AG04450 (cell line): ENCODE measurements around the gene GNAS-AS1. TPM values are rescaled to one million over a fixed set of nuclear protein-coding genes. Genes with fewer than 3 reads are reported as not detected.

Experiments used
- CTCF ChIA-PET: fragments of 300-600, 350-600 bp; formaldehyde crosslinking; extraction: SDS; loops from one replicate; lab custom pipeline; 2022; ENCODE audit warnings: antibody characterized with exemption, inconsistent platforms; lab: Charles Lee
- POLR2A ChIA-PET: fragments of 350-600 bp; formaldehyde crosslinking; extraction: SDS; loops from one replicate; lab custom pipeline; 2021; ENCODE audit warnings: antibody characterized with exemption, inconsistent platforms; lab: Yijun Ruan, JAX
- DNase-seq: peaks from one replicate; pipeline ENCODE4 v3.0.0-alpha.2; 2011; ENCODE audit warnings: low read depth, low spot score
- H3K27ac ChIP-seq: one replicate; pipeline ENCODE4 v1.5.1; 2012; ENCODE audit warnings: low read depth, low read length, control low read depth
- H3K27me3 ChIP-seq: one replicate; pipeline ENCODE4 v1.6.0; 2012; ENCODE audit warnings: low read length; ENCODE audit not compliant: control insufficient read depth, insufficient read depth
- H3K4me3 ChIP-seq: 2 replicates; pipeline ENCODE4 v1.5.1; 2011; ENCODE audit warnings: mild to moderate bottlenecking, low read depth, low read length, control low read depth
- H3K9me3 ChIP-seq: 2 replicates; pipeline ENCODE4 v1.5.1; 2012; ENCODE audit warnings: low read length; ENCODE audit not compliant: control insufficient read depth, insufficient read depth
- CTCF ChIP-seq: IDR thresholded peaks from 2 replicates; pipeline ENCODE4 v1.5.1; 2011; ENCODE audit warnings: low read depth, low read length, control low read depth, inconsistent platforms
- polyA plus RNA-seq: library from polyadenylated mRNA; depleted of rRNA; stranded (reverse); fragments of >200 nt; gene quantifications from 2 replicates; pipeline ENCODE4 v1.2.3, GENCODE V29; 2011

Gene GNAS-AS1
- polyA plus RNA-seq, 1 experiment = 0.52 TPM

- no peak for DNase-seq
- no peak for TF ChIP-seq CTCF
- CTCF ChIA-PET = no interaction called here
- Histone ChIP-seq H3K9me3 (no peaks in the 10 kb centered on the region; the same call in 1 of the 2 replicates), H3K27ac (no peak overlapping the region), H3K27me3 (peaks cover 32% of the 10 kb centered on the region), H3K4me3 (no peak overlapping the region)
- POLR2A ChIA-PET = no interaction called here
Measured at GRCh38 chr20:58778760-58779159, 71.9 kb downstream of the GNAS-AS1 start.

- Histone ChIP-seq H3K9me3 (no peaks in the 10 kb centered on the region; the same call in 1 of the 2 replicates), H3K27me3 (peaks cover 23% of the 10 kb centered on the region), H3K4me3 (no peak overlapping the region), H3K27ac (no peak overlapping the region)
- TF ChIP-seq CTCF = no peak
- ChIA-PET CTCF (no interaction called here), POLR2A (no interaction called here)
- no peak for DNase-seq
Measured at GRCh38 chr20:58777657-58778056, 73.0 kb downstream of the GNAS-AS1 start.

GRCh38 chr20:58776109-58776508 lies 74.6 kb downstream of the GNAS-AS1 start:
- Histone ChIP-seq H3K9me3 (no peaks in the 10 kb centered on the region; the same call in 1 of the 2 replicates), H3K27me3 (peaks cover 14% of the 10 kb centered on the region), H3K27ac (no peak overlapping the region), H3K4me3 (no peak overlapping the region)
- TF ChIP-seq CTCF = no peak
- ChIA-PET CTCF (no interaction called here), POLR2A (no interaction called here)
- DNase-seq = no peak

DNA sequence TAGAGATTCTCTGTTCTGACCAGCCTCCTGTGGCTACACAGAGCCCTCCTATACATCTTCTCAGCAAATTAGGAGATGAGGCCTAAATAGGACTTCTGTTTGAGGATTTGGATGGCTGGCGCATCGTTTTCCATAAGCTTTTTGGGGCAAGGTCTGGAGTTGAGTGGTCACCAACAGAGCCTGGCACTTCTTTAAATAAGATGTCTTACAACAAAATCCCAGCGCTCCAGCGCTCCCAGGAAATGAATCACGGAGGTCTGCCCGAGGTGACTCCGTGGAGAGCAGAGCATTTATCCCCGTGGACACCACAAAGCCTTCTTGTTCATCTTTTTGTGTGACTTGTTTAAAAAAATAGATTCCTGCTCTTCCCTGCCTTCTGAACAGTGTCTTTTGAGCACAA lies 75.3 kb downstream of the GNAS-AS1 start:
- no peak for DNase-seq

GRCh38 chr20:58774667-58775263 lies 75.9 kb downstream of the GNAS-AS1 start:
- no peak for DNase-seq
- Histone ChIP-seq H3K4me3 (no peak overlapping the region), H3K27ac (no peak overlapping the region), H3K9me3 (no peaks in the 10 kb centered on the region; the same call in 1 of the 2 replicates), H3K27me3 (peaks cover 14% of the 10 kb centered on the region)
- TF ChIP-seq CTCF = no peak
- ChIA-PET POLR2A (no interaction called here), CTCF (no interaction called here)

More for the DNA sequence above, 75.3 kb downstream of the GNAS-AS1 start:
- Histone ChIP-seq H3K4me3 (no peak overlapping the region), H3K9me3 (no peaks in the 10 kb centered on the region; the same call in 1 of the 2 replicates), H3K27ac (no peak overlapping the region), H3K27me3 (peaks cover 14% of the 10 kb centered on the region)
- no peak for TF ChIP-seq CTCF
- ChIA-PET CTCF (no interaction called here), POLR2A (no interaction called here)
